ENCODE data around the gene ADI1.
"Not testable (repeated sequence)": the region's sequence is repeated elsewhere in the genome, so short reads cannot be mapped to it uniquely, and the experiment has no call there.

The ADI1 gene

DNA sequence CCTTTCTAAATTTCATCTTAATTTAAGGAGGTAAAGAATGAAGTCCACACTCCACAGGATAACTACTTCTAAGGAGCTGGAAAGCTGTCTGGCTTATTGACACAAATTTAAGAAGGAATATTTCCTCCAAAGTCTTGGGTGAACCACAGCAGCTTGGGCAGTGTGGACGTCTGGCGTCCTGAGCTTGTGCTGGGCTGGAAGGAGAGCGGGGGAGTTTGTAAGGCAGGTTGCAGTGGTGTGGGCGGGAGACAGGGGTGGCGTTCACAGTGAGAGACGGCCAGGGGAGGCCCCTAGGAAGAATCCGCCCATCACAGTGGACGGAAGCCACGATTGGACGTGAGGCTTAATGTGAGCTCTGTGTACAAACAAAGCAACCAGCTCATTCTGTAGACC is 25.7 kb downstream of the ADI1 start:
- in situ Hi-C loops (cut with HindIII; ENCODE audit: low sequenced_read_pairs), result no loop called here
- TF ChIP-seq, protein P1, sequence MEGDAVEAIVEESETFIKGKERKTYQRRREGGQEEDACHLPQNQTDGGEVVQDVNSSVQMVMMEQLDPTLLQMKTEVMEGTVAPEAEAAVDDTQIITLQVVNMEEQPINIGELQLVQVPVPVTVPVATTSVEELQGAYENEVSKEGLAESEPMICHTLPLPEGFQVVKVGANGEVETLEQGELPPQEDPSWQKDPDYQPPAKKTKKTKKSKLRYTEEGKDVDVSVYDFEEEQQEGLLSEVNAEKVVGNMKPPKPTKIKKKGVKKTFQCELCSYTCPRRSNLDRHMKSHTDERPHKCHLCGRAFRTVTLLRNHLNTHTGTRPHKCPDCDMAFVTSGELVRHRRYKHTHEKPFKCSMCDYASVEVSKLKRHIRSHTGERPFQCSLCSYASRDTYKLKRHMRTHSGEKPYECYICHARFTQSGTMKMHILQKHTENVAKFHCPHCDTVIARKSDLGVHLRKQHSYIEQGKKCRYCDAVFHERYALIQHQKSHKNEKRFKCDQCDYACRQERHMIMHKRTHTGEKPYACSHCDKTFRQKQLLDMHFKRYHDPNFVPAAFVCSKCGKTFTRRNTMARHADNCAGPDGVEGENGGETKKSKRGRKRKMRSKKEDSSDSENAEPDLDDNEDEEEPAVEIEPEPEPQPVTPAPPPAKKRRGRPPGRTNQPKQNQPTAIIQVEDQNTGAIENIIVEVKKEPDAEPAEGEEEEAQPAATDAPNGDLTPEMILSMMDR (IDR thresholded peaks at IDR 0.05; ENCODE audit: low read depth, low read length), result no peak
- no peak overlapping the region for H3K4me3 ChIP-seq (ENCODE audit: low read depth, low read length)
- DNase-seq (ENCODE audit: low read depth, low spot score), result peak; percentile 61

DNA sequence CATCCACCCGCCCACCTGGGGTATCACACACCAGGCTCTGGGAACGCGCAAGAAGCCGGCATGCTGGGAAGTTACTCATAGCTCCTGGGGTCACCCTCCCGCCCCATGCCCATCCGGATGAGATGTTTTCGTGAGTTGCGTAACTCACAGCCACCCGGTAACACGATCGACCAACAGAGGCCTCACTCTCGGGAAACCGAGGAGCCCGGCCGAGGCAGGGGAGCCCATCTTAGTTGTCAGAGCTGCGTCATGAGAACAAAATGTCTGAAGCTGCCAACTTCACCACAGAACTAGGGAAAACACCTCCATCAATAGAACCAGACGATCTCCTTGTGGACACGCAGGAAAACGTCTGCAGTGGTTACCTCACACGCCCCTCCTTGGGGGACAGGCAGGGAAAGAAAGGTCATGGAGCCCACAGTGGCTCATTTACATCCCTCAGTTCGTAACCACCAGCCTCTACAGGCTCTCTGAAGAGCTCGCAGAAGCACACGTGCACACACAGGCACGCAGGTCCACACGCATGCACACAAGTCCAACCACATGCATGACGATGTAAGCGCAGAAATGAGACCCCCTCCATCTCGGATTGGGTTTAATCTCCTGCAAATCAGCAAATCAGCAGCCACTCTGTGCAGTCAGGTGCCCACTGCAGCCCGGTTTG is 26.2 kb downstream of the ADI1 start:
- TF ChIP-seq, protein P1 (IDR thresholded peaks at IDR 0.05; ENCODE audit: low read depth, low read length), result peak; percentile 16
- no peak overlapping the region for H3K4me3 ChIP-seq (ENCODE audit: low read depth, low read length)
- peak; percentile 96 for DNase-seq (ENCODE audit: low read depth, low spot score)
- in situ Hi-C loops (cut with HindIII; ENCODE audit: low sequenced_read_pairs), result no loop called here

DNA sequence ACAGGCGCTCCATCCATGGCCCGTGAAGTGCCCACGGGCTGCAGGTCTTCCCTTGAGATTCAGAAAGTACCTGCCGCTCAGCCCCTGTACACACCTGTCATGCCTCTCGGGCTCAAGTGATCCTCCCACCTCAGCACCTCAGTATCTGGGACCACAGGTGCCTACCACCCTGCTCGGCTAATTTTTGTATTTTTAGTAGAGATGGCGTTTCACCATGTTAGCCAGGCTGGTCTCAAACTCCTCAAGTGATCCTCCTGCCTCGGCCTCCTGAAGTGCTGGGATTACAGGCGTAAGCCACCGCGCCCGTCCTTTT is 26.9 kb downstream of the ADI1 start:
- H3K4me3 ChIP-seq (ENCODE audit: low read depth, low read length); DNase-seq (ENCODE audit: low read depth, low spot score); in situ Hi-C loops (cut with HindIII; ENCODE audit: low sequenced_read_pairs): not testable (repeated sequence)

DNA sequence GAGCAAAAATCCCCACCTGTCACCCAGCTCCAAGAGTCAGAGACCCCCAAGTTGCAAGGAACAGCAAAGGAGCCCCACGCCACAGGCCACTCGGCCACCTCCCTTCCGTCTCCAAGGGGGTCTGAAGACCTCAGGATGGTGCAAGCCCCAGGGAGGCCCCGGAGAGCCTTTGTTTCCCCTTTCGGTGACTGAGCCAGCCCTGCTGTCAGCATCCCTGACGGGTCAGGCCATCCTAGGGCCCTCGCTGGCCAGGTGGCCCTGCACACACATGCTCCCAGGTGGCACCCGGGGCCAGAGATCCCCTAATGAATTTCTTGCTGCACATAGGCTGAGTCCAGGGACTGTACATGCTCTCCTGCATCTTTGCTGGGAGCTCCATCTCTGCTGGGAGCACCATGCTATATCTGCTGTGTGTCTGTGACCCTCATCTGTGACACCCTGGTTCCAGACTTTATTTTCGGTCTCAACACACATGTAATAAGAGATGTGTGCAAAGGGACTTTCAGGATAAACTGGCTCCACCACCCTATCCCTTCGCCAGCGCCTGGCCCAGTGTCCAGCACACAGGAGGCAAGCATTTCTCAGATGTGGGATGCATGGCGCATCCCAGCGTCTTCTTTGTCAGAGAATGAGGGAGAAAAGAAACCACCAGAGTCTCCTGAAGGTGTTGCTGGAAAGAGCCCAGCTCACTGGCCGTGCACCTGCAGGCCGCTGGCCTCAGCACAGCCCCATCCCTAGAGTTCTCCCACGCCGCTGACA is 27.4 kb downstream of the ADI1 start:
- TF ChIP-seq, protein P1 (IDR thresholded peaks at IDR 0.05; ENCODE audit: low read depth, low read length), result no peak
- no peak overlapping the region for H3K4me3 ChIP-seq (ENCODE audit: low read depth, low read length)
- no peak for DNase-seq (ENCODE audit: low read depth, low spot score)
- in situ Hi-C loops (cut with HindIII; ENCODE audit: low sequenced_read_pairs), result no loop called here

DNA sequence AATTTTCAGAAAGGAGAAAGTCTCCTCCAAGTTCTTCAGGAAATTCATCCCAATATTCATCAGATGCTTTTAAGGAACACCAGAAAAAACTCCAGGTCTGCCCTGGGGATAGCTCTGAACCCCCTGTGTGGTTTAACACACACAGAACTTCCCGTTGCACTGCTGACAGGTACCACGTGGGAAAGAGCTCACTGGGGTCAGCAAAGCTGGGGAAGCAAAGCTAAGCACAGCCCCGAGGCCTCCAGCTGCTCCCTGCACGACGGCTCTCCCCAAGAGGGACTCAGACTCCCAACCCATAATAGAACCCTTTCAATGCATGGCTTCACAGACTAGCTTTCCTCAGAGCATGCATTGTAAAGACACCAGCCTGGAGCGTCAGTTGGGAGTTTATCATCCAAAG is 28.0 kb downstream of the ADI1 start:
- in situ Hi-C loops (cut with HindIII; ENCODE audit: low sequenced_read_pairs), result no loop called here
- TF ChIP-seq, protein P1 (IDR thresholded peaks at IDR 0.05; ENCODE audit: low read depth, low read length), result no peak
- DNase-seq (ENCODE audit: low read depth, low spot score), result no peak

DNA sequence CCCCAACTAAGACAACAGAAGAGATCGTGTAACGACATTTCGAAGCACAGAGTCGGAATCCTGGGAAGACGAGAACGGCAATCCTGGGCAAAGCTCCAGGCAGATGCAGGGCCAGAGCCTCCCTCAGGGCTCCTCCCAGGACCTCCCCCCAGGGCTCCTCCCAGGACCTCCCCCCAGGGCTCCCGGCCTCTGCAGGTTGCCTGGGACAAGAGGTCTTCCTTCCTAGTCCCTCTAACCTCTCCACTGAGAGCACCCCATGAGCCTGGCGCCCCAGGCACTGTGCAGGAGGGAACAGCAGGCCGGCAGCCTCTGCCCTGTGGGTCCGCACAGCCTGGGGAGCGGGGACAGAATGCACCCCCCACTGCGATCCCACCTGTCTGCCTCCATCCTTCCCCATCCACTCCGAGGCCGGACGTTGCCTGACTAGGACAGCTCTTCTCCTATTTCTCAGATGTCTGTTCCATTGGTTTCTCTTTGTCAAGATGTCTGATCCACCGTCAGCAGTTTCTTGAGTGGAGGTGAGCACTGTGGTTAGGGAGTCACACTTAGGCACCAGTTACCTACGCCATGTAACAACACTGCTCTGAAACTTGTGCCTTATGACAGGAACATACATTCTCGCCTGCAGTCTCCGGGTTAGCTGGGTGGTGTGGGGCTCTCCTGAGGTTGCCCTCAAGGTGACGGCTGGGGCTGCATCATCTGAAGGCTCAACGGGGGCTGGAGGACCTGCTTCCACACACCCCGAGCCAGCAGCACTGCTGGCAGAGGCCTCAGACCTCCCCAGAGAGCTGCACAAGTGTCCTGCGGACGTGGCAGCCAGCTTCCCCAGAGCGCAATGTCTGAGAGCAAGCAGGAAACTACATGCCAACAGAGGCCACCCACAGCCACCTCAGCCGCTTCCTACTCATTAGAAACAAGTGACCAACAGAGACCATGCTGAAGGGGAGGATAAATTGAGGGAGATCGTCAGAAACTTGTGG is 28.9 kb downstream of the ADI1 start:
- no peak overlapping the region for H3K4me3 ChIP-seq (ENCODE audit: low read depth, low read length)
- no peak for DNase-seq (ENCODE audit: low read depth, low spot score)
- in situ Hi-C loops (cut with HindIII; ENCODE audit: low sequenced_read_pairs), result no loop called here
- TF ChIP-seq, protein P1 (IDR thresholded peaks at IDR 0.05; ENCODE audit: low read depth, low read length), result no peak

More for the DNA sequence above, 28.0 kb downstream of the ADI1 start:
- no peak overlapping the region for H3K4me3 ChIP-seq (ENCODE audit: low read depth, low read length)

Measured in astrocyte of the spinal cord (primary cell).